Measurements from ENCODE around the gene LACTBL1.
"Not testable (repeated sequence)": the region's sequence is repeated elsewhere in the genome, so short reads cannot be mapped to it uniquely, and the experiment has no call there.

The LACTBL1 gene

DNA sequence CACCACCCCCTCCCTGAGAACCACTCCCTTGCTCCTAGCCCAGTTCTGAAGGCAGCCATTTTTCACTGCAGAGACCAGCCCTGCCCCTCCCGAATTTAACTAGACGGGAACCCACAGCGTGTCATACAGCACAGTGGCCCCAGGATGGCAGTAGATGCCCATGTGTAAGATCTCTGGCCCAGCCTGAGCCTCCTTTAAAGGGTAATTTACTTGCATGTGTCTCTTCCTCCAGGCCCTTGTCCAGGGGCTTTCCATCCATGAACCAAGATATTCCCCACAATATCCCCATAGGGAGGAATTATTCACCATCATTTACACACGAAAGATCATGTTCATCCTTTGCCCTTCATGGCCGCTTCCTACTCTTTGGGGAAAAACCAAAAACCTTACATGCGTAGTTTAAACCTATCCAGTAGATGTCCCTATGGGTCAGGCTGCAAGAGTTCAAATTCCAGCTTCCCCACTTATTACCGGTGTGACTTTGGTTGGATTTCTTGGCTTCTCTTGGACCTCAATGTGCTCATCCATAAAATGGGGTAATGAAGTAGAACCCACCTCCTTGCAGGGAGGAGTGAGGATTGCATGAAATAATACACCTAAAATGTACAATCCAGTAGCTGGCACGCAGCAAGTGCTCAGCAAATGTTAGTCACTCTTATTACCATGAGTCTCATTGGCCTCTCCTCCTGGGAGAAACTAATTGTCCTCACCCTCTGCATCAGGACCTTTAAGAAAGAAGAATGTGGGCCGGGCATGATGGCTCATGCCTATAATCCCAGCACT is 4.0 kb upstream of the LACTBL1 start:
- DNase-seq = no peak

DNA sequence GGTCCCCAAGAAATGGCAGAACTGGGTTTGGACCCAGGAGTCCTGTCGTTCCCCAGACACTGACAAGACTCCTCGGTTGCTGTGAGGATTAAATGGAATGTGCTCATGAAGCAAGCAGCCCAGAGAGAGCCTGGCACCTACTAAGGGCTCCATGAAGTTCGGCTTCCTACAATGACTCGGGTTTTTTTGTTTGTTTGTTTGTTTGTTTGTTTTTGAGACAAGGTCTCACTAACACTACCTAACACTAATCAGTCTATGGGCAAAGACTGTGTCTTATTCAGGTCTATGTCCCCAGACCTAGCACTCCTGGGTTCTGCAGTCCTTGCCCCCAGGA is 3.4 kb upstream of the LACTBL1 start:
- DNase-seq = no peak

DNA sequence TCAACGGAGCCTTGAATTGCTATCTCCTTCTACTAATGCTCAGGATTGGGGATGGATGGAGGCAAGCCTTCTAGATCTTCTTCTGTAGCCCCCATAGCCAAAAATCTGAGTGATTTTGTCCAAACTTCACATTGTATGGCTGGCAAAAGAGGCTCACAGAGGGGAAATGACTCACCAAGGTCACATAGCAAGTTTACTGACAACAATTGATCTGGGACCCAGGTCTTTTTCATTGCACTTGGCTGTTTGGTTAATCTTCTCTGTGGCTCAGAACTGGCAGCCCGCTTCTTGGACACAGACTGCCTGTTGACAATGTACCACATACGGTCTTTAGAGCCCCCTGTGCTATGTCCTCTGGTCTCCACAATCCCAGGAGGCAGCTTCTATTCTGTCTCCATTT is 3.0 kb upstream of the LACTBL1 start:
- DNase-seq = no peak

DNA sequence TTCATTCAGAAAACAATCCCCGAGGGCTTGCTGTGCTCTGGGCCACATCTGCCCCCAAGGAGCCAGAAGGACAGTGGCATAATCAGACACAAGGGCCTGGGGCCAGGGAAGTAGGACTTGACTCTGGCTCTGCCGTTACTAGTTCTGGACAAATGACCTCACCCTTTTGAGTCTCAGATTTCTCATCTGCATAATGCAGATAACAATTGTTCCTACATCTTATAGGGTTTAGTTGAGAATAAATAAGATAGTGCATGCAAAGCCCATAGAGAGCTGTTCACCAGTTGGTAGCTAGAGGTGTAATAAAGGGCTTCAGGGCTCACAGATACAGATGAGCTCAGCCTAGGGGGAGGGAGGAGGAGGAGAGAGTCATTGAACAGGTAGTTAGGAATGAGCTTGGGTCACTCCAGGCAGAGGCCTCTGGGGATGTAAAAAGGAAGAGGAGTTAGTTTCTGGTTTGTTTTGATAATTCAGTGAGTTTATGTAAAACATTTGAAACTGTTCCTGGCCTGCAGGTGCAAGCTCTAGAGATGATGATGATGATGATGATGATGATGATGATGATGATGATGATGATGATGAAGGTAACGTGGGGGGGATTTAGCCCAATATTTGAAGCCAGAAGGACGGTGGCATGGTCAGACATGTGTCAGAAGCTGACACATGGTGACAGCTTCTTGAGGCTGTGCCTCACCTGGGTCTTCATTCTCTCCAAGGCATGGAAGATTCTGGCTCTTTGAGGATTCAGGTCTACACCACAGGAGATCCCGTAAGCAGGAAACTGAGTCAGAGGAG is 858 bp downstream of the LACTBL1 start:
- DNase-seq = no peak

DNA sequence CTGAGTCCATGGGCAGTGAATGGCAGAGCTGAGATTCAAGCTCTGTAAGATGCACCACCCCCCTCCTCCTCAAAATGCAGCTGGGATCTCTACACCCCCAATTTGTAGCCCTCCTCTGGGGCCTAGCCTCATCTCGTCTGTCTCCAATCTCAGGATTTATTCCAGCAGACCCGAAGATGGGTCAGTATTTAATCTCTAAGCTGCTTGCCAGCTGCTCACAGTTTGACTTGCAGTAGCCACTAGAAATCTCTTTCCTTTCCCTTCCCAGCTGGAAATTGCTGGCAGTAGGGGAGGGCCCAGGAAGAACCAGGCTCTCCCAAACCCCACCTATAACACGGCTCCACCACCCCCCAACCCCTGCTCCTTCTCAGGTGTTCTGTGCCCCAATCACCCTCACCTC is 1.5 kb downstream of the LACTBL1 start:
- no peak for DNase-seq

DNA sequence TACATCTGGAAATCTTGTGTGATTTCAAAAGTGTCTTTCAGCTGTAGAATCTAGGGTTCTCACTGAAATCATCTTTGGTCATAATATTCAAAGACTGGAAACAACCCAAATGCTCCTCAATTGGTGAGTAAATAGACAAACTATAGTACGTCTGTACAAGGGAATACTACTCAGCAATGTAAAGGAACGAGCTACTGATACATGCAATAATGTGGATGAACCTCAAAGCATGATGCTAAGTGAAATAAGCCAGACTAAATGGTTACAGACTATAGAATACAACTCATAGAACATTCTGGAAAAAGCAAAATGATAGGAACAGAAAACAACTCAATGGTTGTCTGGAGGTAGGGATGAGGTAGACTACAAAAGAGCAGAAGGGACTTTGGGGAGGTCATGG is 2.6 kb downstream of the LACTBL1 start:
- DNase-seq = no peak

DNA sequence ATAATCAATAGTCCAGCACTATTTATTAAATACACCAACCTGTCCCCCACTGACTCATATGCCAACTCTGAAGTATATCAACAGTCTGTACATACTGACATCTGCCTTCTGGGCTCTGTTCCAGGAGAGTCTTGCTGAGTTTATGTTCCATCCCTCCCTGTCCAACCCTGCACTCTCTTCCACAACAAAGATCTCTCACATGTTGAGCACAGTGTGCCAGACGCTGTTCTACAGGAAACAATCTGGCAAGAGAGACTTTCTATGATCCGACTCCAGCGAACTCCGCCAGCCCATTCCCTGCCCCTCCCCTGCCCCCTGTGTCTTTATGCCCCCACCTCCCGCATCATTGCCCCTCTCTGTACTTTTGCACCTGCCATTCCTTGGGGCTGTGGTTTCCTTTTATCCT is 3.4 kb downstream of the LACTBL1 start:
- no peak for DNase-seq

DNA sequence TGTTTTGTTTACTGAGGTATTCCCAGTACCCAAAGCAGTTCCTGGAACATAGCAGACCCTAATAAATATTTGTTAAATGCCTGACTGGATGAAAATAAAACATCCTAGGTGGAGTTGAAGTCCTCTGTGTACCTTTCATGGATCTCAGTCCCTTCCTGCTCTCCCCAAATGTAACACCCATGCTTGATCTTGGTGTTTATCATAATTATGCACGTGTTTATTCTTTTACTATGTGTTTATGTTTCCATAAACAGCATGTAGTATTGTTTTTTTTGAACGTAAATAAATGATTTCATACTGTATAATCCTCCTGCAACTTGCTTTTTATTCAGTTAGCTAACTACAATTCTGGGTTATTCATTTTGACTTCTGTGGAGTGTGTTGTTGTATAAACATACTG is 4.8 kb downstream of the LACTBL1 start:
- DNase-seq = no peak

DNA sequence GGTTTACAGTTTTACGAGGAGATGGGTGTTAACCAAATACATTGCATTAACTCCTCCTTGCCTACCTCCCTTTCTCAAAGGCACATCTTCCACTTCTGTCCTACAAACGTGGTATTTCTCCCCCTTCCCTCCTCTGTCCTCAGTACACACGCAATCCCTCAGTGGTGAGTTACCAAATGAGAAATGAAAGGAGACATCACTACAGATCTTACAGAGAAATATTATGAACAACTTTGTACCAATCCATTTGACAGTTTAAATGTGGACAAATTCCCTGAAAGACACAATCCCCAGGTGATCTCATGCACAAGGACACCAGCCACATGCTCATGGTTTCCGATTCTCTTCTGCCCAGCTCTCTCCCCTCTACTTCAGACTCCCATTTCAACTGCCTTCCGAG is 6.4 kb downstream of the LACTBL1 start:
- no peak for DNase-seq

DNA sequence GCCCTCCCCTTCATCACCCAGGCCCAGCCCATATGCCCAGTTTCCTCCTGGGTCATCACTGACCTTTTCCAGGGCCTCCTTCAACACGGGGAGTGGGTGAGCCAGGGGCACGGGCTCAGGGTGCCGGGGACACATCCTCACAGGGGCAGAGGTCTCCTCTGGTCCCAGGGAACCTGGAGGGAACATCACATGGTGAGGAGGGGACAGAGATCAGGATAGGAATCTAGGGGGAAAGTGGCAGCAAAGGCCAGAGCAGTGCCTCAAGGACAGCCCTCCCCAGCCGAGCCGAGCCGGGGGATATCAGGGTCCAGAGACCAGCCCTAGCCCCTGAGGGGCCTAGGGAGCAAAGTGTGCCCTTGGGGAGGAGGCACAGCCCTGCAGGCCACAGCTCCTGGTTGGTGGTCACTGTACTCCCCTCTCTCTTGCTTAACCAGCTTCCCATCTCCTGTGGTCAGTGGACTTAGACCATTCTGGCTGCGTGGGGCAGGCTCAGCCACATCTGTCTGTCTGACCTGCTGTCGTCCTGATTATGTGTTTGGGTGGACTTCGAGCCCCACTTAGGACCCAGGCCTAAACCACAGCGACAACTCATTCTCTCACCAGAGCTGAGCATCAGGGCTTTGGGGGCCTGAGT is 9.5 kb downstream of the LACTBL1 start:
- no peak for DNase-seq

DNA sequence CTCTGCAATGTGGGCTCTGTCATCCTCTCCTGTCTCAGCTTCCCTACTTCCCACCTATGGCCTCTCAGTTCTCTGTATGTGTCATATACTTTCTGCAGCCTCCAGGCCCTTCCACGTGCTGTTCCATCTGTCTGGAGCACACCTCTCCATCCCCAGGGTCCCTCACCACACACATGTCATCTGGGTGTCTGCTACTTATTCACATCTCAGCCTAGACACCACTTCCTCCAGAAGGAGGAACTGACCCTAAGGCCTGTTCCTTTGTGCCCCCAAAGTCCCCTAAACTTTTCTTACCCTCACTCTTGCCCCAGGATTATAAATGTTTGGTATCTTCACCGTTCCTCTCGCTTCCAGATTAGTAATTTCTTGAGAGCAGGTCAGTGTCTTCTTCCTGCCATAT is 10.1 kb downstream of the LACTBL1 start:
- DNase-seq = no peak

DNA sequence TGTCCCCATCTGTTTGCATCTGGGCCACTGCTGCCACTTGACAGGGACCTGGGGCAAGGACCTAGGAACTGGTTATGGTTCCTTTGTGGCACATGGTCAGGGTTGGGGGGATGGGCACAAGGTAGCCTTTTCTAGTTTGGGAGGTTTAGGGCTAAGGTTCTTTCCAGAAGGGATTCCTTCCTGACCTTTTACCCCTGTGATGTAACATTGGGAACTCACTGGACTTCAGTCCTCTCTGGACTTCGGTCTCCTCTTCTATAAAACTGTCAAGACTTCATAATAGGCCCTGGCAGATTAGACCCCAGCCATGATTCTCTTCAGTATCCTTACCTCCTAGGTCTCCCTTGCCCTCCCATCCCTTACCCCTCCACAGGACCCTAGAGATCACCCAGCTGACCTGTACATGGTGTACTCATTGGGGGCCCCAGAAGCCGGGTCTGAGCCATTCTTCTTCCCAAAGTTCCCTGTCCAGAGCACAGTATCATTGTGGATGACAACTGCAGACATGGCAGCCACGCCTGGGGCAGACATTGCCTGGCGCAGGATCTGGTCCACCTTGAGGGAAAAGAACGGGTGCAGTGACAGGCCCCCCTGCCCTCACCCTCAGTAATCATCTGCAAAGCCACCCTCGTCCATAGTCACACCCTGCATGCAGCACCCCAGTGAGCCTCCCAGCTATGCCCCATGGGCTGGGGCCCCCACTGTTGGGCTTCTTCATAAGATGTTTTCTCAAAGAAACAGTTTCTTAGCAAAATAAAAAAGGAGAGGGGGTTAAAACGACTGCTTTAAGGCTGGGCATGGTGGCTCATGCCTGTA is 12.9 kb downstream of the LACTBL1 start:
- no peak for DNase-seq

DNA sequence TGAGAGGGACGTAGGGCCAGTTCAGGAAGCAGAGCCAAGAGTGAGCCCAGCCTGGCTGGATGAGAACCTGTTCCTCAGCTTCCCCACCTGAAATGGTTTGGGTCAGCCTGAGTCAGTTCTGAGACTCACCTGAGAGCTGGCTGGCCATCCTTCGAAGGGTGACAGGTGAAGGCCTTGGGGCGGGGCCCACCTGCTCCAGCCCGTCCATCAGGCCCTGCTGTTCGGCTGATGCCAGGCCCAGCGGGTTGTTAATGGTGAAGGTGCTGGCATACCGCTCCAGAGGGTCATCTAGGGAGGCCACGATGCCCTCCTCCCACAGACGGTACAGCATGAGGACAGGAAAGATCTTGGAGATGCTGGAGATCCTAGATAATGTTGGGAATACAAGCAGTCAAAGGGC is 14.1 kb downstream of the LACTBL1 start:
- no peak for DNase-seq

DNA sequence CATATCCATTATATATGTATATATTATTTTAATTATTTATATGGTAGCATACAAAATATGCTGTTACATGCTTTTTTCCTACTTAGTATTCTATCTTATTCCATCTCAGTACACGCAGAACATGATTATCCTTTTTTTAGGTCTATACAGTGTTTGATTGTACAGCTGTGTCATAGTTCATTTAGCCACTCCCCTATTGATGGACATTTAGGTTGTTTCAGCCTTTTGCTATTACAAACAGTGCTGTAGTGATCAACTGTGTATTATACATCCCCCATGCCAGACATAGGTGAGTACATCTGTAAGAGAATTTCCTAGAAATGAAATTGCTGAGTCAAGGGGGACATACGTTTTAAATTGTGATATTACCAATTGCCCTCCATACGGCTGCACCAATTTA is 15.6 kb downstream of the LACTBL1 start:
- DNase-seq = no peak

DNA sequence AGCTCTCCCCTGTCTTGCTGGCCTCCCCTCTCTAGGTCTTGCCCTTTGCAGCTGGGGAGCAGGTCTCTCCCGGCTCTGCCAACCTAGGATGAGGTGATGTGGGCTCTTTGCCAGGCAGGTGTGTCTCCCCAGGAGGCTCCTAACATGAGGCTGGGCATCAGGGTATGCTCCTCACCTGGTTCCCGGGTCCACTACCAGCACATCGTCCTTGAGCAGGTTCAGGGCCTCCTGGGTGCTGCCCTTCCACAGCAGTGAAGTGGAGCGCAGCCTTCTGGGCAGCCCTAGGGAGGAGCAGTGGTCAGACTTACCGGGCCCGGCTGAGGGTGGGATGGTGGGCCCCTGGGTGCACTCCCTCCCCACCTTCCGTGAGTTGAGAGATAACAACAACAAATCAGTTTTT is 17.5 kb downstream of the LACTBL1 start:
- DNase-seq = no peak

DNA sequence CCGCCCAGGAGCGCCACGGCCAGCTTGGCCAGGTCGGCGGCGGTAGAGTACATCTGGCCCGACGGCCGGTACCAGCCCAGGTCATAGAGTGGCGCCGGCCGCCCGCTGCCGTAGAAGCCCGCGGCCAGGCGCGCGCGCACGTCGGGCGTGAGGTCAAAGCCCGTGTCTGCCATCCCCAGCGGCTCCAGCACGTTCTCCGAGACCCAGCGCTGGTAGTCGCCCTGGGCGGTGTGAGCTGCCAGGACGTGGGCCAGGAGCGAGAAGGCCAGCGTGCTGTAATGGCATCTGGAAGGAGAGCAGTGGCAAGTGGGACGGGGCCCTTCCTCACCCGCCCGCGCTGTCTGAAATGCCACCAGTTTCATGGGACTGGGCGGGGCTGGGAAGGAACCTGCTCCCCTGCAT is 18.9 kb downstream of the LACTBL1 start:
- no peak for DNase-seq

DNA sequence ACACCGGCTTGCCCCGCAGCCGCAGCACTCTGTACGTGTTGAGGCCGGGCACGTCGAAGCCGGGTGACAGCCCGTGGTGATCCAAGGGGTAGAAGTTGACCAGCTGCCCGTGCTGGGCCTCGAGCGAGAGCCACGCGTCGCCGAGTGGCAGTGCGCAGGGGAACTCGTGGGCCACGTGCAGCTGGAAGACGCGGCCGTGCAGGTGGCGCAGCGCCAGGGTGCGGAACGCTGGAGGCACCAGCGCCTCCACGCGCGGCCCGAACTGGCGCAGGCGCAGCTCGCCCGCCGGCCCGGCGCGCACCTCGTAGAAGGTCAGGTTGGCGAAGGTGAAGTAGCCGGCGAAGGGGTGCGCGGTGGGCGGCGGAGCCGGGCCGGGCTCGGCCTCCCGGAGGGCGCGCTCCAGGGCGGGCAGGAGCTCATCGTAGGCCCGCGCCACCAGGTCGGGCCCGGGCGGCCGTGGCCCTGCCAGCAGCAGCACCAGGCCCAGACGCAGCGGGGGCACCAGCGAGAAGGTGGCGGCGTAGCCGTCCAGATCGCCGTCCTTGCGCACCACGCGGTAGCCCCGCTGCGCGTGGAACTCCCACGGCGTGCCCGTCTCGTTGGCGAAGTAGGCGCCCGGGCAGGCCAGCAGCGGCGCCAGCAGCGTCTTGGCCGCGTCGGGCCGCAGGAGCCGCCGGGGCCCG is 19.5 kb downstream of the LACTBL1 start:
- DNase-seq = no peak

DNA sequence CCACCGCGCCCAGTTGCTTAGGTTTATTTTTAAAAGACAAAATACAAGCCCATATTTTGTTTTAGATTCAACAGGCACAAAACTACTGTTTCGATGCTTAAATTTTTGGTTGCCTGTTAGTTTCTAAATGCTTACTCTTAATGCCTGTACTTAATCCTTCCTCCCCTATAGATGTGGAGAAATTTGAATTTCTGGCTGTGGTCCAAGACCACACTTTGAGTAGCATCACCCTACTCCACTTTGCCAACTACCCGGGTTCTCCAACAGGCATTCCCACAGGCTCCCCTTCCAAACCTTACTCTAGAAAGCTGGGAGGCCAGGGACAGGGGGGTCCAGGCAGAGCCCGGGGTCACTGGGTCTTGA is 20.0 kb downstream of the LACTBL1 start:
- no peak for DNase-seq

DNA sequence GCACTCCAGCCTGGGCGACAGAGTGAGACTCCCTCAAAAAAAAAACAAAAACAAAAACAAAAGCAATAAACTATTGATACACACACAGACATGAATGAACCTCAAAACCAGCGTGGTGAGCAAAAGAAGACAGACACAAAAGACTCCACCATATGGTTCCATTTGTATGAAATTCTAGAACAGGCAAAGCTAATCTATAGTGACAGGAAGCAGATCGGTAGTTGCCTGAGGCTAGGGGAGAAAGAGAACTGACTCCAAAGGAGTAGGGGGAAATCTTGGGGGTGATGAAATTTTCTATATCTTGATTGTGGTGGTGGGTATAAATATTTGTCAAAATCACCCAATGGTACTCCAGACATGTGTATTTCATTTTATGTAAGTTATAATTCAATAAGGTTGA is 20.9 kb downstream of the LACTBL1 start:
- no peak for DNase-seq

DNA sequence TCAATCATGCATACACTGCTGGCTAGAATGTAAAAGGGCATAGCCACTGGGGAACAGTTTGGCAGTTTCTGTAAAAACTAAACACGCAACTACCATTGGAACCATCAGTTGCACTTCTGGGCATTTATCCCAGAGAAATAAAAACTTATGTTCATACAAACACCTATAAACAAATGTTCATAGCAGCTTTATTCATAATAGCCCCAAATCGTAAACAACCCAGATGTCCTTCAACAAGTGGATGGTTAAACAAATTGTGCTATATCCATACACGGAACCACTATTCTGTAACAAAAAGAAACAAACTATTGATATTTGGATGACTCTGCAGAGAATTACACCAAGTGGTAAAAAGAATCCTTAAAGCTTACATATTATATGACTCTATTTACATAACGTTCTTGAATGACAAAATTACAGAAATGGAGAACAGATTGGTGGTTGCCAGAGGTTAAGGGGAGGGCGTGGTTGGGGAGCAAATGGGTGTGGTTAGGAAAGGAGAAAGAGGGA is 22.8 kb downstream of the LACTBL1 start:
- DNase-seq = no peak

DNA sequence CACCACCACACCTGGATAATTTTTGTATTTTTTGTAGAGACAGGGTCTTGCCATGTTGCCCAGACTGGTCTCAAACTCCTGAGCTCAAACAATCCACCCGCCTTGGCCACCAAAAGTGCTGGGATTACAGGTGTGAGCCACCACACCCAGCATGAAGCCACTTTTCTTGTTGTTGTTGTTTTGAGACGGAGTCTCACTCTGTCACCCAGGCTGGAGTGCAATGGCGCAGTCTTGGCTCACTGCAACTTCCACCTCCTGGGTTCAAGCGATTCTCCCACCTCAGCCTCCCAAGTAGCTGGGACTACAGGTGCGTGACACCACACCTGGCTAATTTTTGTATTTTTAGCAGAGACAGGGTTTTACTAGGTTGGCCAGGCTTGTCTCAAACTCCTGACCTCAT is 27.5 kb downstream of the LACTBL1 start:
- not testable (repeated sequence) for DNase-seq

DNA sequence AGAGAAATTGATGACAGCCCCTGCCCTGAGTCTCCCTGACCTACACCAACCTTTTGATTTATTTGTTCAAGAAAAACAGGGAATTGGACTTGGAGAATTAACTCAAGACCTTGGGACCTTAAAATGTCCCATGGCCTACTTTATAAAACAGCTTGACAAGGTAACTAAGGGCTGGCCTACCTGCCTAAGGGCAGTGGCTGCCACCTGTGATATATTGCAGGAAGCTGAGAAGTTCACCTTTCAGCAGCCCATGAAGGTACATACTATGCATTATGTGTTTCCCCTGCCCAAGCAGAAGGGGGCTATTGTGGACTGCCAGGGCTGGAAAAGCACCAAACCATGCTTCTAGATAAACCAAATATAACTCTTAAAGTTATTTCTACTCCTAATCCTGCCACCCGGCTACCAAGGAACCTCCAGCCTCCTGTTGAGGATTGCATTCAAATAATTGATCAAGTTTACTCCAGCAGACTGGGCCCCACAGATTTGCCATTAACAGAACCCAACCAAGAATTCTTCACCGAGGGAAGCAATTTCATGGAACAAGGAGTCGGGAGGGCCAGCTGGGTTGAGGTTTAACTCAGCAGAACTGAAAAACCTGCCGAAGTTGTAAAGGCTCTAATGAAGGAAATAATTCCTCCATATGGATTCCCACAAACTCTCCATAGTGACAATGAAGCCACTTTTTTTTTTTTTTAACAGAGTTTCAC is 28.2 kb downstream of the LACTBL1 start:
- DNase-seq = no peak
